Liver (tissue), 9 donors: ENCODE measurements around the gene TRIM17. TPM values are rescaled to one million over a fixed set of nuclear protein-coding genes. Genes with fewer than 3 reads are reported as not detected.

ENCODE experiments used
- DNase-seq: peaks from one replicate; pipeline ENCODE4 v3.0.0-alpha.2; 2017; ENCODE audit warnings: low spot score
- H3K27ac ChIP-seq, 2 donors: one replicate each; pipeline ENCODE4 v1.7.0; 2013; ENCODE audit warnings: inconsistent platforms in 2 of 2, low read length in 2 of 2, control low read depth in 1 of 2, low read depth in 1 of 2, mild to moderate bottlenecking in 1 of 2
- H3K27me3 ChIP-seq, 4 donors: one replicate each; pipeline versions ENCODE4 v1.6.1 to v1.7.0; 2013; ENCODE audit warnings: low read length in 3 of 4, inconsistent platforms in 1 of 4, mild to moderate bottlenecking in 1 of 4, moderate library complexity in 1 of 4; ENCODE audit not compliant: control insufficient read depth in 4 of 4, insufficient read depth in 4 of 4
- H3K36me3 ChIP-seq, 4 donors: one replicate each; pipeline versions ENCODE4 v1.6.1 to v1.7.0; 2013; ENCODE audit warnings: low read length in 3 of 4, mild to moderate bottlenecking in 3 of 4, low read depth in 1 of 4, moderate library complexity in 1 of 4; ENCODE audit not compliant: control insufficient read depth in 4 of 4, insufficient read depth in 3 of 4
- H3K4me1 ChIP-seq, 4 donors: one replicate each; pipeline versions ENCODE4 v1.6.1 to v1.7.0; 2013; ENCODE audit warnings: low read length in 3 of 4, mild to moderate bottlenecking in 3 of 4, moderate library complexity in 1 of 4; ENCODE audit not compliant: control insufficient read depth in 4 of 4, insufficient read depth in 4 of 4
- H3K4me3 ChIP-seq, 3 donors: one replicate each; pipeline versions ENCODE4 v1.6.1 to v1.7.0; 2013; ENCODE audit warnings: low read length in 3 of 3, control low read depth in 1 of 3, low read depth in 1 of 3, mild to moderate bottlenecking in 1 of 3
- H3K9ac ChIP-seq, 2 donors: one replicate each; pipeline ENCODE4 v1.7.0; 2013; ENCODE audit warnings: low read length in 2 of 2, mild to moderate bottlenecking in 2 of 2, moderate library complexity in 2 of 2, control low read depth in 1 of 2, low read depth in 1 of 2
- H3K9me3 ChIP-seq, 4 donors: one replicate each; pipeline versions ENCODE4 v1.6.1 to v1.7.0; 2013; ENCODE audit warnings: low read length in 3 of 4; ENCODE audit not compliant: control insufficient read depth in 4 of 4
- EGR1 ChIP-seq, 2 donors: IDR thresholded peaks; 2 replicates each; pipeline ENCODE4 v1.6.1; 2016 to 2018; ENCODE audit warnings: antibody characterized with exemption in 2 of 2, low read depth in 2 of 2
- FOXA1 ChIP-seq: IDR thresholded peaks from 2 replicates; pipeline ENCODE4 v1.6.1; 2016; ENCODE audit warnings: antibody characterized with exemption
- FOXA2 ChIP-seq: IDR thresholded peaks from 2 replicates; pipeline ENCODE4 v1.6.1; 2016; ENCODE audit warnings: antibody characterized with exemption
- GABPA ChIP-seq, 2 donors: IDR thresholded peaks in 1 of 2; conservative IDR thresholded peaks in 1 of 2; 2 replicates each; pipeline ENCODE4 v1.6.1; 2016; ENCODE audit warnings: antibody characterized with exemption in 2 of 2, mild to moderate bottlenecking in 1 of 2, moderate library complexity in 1 of 2
- HNF4A ChIP-seq, 2 donors: conservative IDR thresholded peaks; 2 replicates each; pipeline ENCODE4 v1.6.1; 2016; ENCODE audit warnings: antibody characterized with exemption in 2 of 2, mild to moderate bottlenecking in 2 of 2
- HNF4G ChIP-seq: IDR thresholded peaks from 2 replicates; pipeline ENCODE4 v1.6.1; 2016; ENCODE audit warnings: antibody characterized with exemption
- JUND ChIP-seq, 2 donors: IDR thresholded peaks; 2 replicates each; pipeline ENCODE4 v1.6.1; 2016; ENCODE audit warnings: antibody characterized with exemption in 2 of 2
- NR2F2 ChIP-seq: IDR thresholded peaks from 2 replicates; pipeline ENCODE4 v1.6.1; 2016; ENCODE audit warnings: antibody characterized with exemption
- RAD21 ChIP-seq, 2 donors: IDR thresholded peaks; 2 replicates each; pipeline ENCODE4 v1.6.1; 2016; ENCODE audit warnings: antibody characterized with exemption in 2 of 2, mild to moderate bottlenecking in 2 of 2
- RXRA ChIP-seq, 2 donors: IDR thresholded peaks; 2 replicates each; pipeline ENCODE4 v1.6.1; 2017 to 2018; ENCODE audit warnings: antibody characterized with exemption in 2 of 2, mild to moderate bottlenecking in 1 of 2
- SP1 ChIP-seq: IDR thresholded peaks from 2 replicates; pipeline ENCODE4 v1.6.1; 2018; ENCODE audit warnings: antibody characterized with exemption, mild to moderate bottlenecking
- TAF1 ChIP-seq: conservative IDR thresholded peaks from 2 replicates; pipeline ENCODE4 v1.6.1; 2016; ENCODE audit warnings: antibody characterized with exemption, mild to moderate bottlenecking
- YY1 ChIP-seq: IDR thresholded peaks from 2 replicates; pipeline ENCODE4 v1.6.1; 2016; ENCODE audit warnings: antibody characterized with exemption, mild to moderate bottlenecking
- WGBS: extraction: QIAGEN DNeasy Blood & Tissue Kit; methylation state at CpG from one replicate; pipeline ENCODE4 v1.1.7; 2013; 5-methylcytosine and 5-hydroxymethylcytosine counted together
- polyA plus RNA-seq, 2 donors: library from polyadenylated mRNA; stranded (reverse) in 1 of 2; unstranded in 1 of 2; fragments of 200-250 nt in 1 of 2; fragments of >200 nt in 1 of 2; fragmentation: Nextera tagmentation in 1 of 2; extraction: Ambion mirVana in 1 of 2; gene quantifications; one replicate each; pipeline versions ENCODE4 v1.2.1 to v1.2.3, GENCODE V29; 2013 to 2015
- total RNA-seq, 2 donors: library from RNA; depleted of rRNA; stranded (reverse); fragments of >200 nt; gene quantifications; one replicate each; pipeline ENCODE4 v1.2.3, GENCODE V29; 2014
- TF ChIP-seq, protein P1 (sequence below): IDR thresholded peaks from 2 replicates; pipeline ENCODE4 v1.6.1; 2016; ENCODE audit warnings: antibody characterized with exemption
- TF ChIP-seq, protein P2 (sequence below): IDR thresholded peaks from 2 replicates; pipeline ENCODE4 v1.6.1; 2016; ENCODE audit warnings: antibody characterized with exemption
- TF ChIP-seq, protein P3 (sequence below): IDR thresholded peaks from 2 replicates; pipeline ENCODE4 v1.6.1; 2016; ENCODE audit warnings: antibody characterized with exemption, mild to moderate bottlenecking
- TF ChIP-seq, protein P4 (sequence below): fragments of 150-350 bp; IDR thresholded peaks from 2 replicates; pipeline ENCODE4 v1.5.1; 2017; ENCODE audit warnings: improper control_type of control experiment, low read depth, low read length; ENCODE audit not compliant: missing input control
- donor health status: healthy.
- donor health status: healthy.
- donor health status: healthy.
- donor health status: healthy.
- donor health status: healthy.

The TRIM17 gene
- total and polyA plus RNA-seq, 4 donors, result 0.08 to 0.49 TPM; not detected in 2

DNA sequence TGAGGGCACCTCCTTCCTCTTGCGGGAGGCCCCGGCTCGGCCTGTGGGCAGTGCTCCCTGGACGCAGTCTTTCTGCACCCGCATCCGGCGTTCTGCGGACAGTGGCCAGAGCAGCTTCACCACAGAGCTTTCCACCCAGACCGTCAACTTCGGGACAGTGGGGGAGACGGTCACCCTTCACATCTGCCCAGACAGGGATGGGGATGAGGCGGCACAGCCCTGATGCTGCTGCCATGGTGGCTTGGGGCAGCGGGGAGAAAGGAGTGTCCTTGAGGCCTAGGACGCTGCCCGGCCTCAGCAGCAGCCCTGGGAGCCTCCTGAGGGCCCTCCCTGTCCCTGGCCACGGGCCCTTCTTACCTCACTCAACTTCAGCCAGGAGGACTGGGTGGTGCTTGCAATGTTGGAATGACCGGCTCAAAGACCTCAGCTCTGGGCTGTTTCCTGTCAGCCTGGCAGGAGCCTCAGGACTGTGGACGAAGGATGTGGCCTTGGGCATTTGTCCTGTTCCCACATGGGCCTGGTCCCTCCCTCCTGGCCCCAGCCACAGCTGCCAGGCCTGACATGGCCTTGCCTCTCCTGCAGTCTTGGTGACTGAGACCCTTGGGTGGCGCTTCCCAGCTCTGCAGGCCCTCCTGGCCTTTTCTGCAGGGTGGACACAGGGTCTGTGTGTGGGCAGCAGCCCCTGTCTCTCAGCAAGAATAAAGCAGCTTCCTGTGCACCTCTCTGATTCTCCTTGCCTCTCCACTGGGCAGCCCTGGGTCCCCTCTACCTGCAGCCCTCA, 55.9 kb downstream of the TRIM17 start:
- Histone ChIP-seq H3K27me3 (no peaks in the 10 kb centered on the region), H3K27ac (no peak overlapping the region), H3K4me1 (no peaks in the 10 kb centered on the region), H3K36me3 (no peaks in the 10 kb centered on the region), H3K9me3 (no peaks in the 10 kb centered on the region), H3K9ac (no peak overlapping the region), H3K4me3 (no peak overlapping the region)
- WGBS, result 87% methylated on average over 19 of the region's 19 CpGs
- no peak for TF ChIP-seq SP1
- TF ChIP-seq, protein P1, sequence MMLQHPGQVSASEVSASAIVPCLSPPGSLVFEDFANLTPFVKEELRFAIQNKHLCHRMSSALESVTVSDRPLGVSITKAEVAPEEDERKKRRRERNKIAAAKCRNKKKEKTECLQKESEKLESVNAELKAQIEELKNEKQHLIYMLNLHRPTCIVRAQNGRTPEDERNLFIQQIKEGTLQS, result no peak
- no peak for TF ChIP-seq HNF4A (conservative IDR thresholded peaks at IDR 0.05)
- no peak for TF ChIP-seq RXRA (IDR thresholded peaks at IDR 0.05)
- TF ChIP-seq, protein P2, sequence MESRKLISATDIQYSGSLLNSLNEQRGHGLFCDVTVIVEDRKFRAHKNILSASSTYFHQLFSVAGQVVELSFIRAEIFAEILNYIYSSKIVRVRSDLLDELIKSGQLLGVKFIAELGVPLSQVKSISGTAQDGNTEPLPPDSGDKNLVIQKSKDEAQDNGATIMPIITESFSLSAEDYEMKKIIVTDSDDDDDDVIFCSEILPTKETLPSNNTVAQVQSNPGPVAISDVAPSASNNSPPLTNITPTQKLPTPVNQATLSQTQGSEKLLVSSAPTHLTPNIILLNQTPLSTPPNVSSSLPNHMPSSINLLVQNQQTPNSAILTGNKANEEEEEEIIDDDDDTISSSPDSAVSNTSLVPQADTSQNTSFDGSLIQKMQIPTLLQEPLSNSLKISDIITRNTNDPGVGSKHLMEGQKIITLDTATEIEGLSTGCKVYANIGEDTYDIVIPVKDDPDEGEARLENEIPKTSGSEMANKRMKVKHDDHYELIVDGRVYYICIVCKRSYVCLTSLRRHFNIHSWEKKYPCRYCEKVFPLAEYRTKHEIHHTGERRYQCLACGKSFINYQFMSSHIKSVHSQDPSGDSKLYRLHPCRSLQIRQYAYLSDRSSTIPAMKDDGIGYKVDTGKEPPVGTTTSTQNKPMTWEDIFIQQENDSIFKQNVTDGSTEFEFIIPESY, result no peak
- no peak for TF ChIP-seq FOXA1
- TF ChIP-seq FOXA2, result no peak
- TF ChIP-seq, protein P3, sequence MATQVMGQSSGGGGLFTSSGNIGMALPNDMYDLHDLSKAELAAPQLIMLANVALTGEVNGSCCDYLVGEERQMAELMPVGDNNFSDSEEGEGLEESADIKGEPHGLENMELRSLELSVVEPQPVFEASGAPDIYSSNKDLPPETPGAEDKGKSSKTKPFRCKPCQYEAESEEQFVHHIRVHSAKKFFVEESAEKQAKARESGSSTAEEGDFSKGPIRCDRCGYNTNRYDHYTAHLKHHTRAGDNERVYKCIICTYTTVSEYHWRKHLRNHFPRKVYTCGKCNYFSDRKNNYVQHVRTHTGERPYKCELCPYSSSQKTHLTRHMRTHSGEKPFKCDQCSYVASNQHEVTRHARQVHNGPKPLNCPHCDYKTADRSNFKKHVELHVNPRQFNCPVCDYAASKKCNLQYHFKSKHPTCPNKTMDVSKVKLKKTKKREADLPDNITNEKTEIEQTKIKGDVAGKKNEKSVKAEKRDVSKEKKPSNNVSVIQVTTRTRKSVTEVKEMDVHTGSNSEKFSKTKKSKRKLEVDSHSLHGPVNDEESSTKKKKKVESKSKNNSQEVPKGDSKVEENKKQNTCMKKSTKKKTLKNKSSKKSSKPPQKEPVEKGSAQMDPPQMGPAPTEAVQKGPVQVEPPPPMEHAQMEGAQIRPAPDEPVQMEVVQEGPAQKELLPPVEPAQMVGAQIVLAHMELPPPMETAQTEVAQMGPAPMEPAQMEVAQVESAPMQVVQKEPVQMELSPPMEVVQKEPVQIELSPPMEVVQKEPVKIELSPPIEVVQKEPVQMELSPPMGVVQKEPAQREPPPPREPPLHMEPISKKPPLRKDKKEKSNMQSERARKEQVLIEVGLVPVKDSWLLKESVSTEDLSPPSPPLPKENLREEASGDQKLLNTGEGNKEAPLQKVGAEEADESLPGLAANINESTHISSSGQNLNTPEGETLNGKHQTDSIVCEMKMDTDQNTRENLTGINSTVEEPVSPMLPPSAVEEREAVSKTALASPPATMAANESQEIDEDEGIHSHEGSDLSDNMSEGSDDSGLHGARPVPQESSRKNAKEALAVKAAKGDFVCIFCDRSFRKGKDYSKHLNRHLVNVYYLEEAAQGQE, result no peak
- no peak for TF ChIP-seq TAF1
- TF ChIP-seq EGR1 (IDR thresholded peaks at IDR 0.05; ENCODE audit: low read depth in 2 of 2), result no peak
- no peak for TF ChIP-seq HNF4G
- no peak for TF ChIP-seq RAD21 (IDR thresholded peaks at IDR 0.05)
- TF ChIP-seq GABPA (IDR thresholded peaks at IDR 0.05 in 1 of 2, conservative IDR thresholded peaks at IDR 0.05 in 1 of 2), result no peak
- TF ChIP-seq JUND (IDR thresholded peaks at IDR 0.05), result no peak
- TF ChIP-seq, protein P4, sequence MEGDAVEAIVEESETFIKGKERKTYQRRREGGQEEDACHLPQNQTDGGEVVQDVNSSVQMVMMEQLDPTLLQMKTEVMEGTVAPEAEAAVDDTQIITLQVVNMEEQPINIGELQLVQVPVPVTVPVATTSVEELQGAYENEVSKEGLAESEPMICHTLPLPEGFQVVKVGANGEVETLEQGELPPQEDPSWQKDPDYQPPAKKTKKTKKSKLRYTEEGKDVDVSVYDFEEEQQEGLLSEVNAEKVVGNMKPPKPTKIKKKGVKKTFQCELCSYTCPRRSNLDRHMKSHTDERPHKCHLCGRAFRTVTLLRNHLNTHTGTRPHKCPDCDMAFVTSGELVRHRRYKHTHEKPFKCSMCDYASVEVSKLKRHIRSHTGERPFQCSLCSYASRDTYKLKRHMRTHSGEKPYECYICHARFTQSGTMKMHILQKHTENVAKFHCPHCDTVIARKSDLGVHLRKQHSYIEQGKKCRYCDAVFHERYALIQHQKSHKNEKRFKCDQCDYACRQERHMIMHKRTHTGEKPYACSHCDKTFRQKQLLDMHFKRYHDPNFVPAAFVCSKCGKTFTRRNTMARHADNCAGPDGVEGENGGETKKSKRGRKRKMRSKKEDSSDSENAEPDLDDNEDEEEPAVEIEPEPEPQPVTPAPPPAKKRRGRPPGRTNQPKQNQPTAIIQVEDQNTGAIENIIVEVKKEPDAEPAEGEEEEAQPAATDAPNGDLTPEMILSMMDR, result no peak
- no peak for TF ChIP-seq NR2F2
- TF ChIP-seq YY1, result no peak
- DNase-seq, result no peak
